DND-41 (cell line): ENCODE measurements around the gene SLC16A10.

Experiments
- ATAC-seq: fragments of 200-7000 bp; cut with Tn5 transposase; 3 replicates; pipeline ENCODE4 v1.9.1; 2021; ENCODE audit warnings: low read depth; ENCODE audit not compliant: insufficient read depth
- DNase-seq: peaks from one replicate; pipeline ENCODE4 v3.0.0-alpha.2; 2020
- H2AFZ ChIP-seq: 2 replicates; pipeline ENCODE4 v1.6.0; 2012; ENCODE audit warnings: low read depth, low read length
- H3K27ac ChIP-seq: 2 replicates; pipeline ENCODE4 v1.5.1; 2012; ENCODE audit warnings: low read length, inconsistent platforms
- H3K27me3 ChIP-seq: fragments of 200-600 bp; sonication (generic); 2 replicates; pipeline ENCODE4 v1.6.0; 2012; ENCODE audit warnings: low read length, mild to moderate bottlenecking, inconsistent platforms; ENCODE audit not compliant: insufficient read depth, poor library complexity
- H3K36me3 ChIP-seq: 2 replicates; pipeline ENCODE4 v1.5.1; 2012; ENCODE audit warnings: low read length, inconsistent platforms; ENCODE audit not compliant: insufficient read depth
- H3K4me1 ChIP-seq: 2 replicates; pipeline ENCODE4 v1.5.1; 2012; ENCODE audit warnings: mild to moderate bottlenecking, low read length; ENCODE audit not compliant: insufficient read depth
- H3K4me2 ChIP-seq: 2 replicates; pipeline ENCODE4 v1.6.0; 2012; ENCODE audit warnings: mild to moderate bottlenecking, moderate library complexity, low read length, inconsistent platforms; ENCODE audit not compliant: insufficient read depth
- H3K4me3 ChIP-seq, 2 experiments: fragments of 200-600 bp in 1 of 2; shearing (Covaris generic) in 1 of 2; 2 replicates each; pipeline ENCODE4 v1.5.1; 2012 to 2016; ENCODE audit warnings: inconsistent platforms in 2 of 2, low read length in 2 of 2, mild to moderate bottlenecking in 2 of 2, low read depth in 1 of 2, moderate library complexity in 1 of 2
- H3K79me2 ChIP-seq: 2 replicates; pipeline ENCODE4 v1.6.0; 2012; ENCODE audit warnings: low read length, inconsistent platforms; ENCODE audit not compliant: insufficient read depth
- H3K9ac ChIP-seq: 2 replicates; pipeline ENCODE4 v1.6.0; 2012; ENCODE audit warnings: low read depth, mild to moderate bottlenecking, inconsistent platforms, low read length, moderate library complexity
- H3K9me3 ChIP-seq: 2 replicates; pipeline ENCODE4 v1.5.1; 2012; ENCODE audit warnings: low read length, moderate library complexity, mild to moderate bottlenecking, inconsistent platforms; ENCODE audit not compliant: insufficient read depth, severe bottlenecking
- H4K20me1 ChIP-seq: 2 replicates; pipeline ENCODE4 v1.6.0; 2012; ENCODE audit warnings: low read length; ENCODE audit not compliant: insufficient read depth
- EZH2 ChIP-seq: IDR thresholded peaks from 3 replicates; pipeline ENCODE4 v1.6.1; 2012; ENCODE audit warnings: borderline replicate concordance, low read depth, mild to moderate bottlenecking, moderate library complexity, low read length, inconsistent platforms; ENCODE audit not compliant: severe bottlenecking
- TF ChIP-seq, protein P1 (sequence below): IDR thresholded peaks from 2 replicates; pipeline ENCODE4 v1.5.1; 2012; ENCODE audit warnings: borderline replicate concordance, low read length, moderate library complexity, mild to moderate bottlenecking; ENCODE audit not compliant: poor library complexity, severe bottlenecking; ENCODE audit errors: extremely low read depth

SLC16A10 gene

GRCh38 chr6:111205502-111205901, 118.2 kb downstream of the SLC16A10 start:
- Histone ChIP-seq H3K9ac (no peak overlapping the region), H3K27me3 (no peaks in the 10 kb centered on the region), H2AFZ (no peak overlapping the region), H3K9me3 (no peaks in the 10 kb centered on the region), H3K27ac (no peak overlapping the region), H3K79me2 (no peaks in the 10 kb centered on the region), H3K36me3 (no peaks in the 10 kb centered on the region), H3K4me2 (no peak overlapping the region), H4K20me1 (no peaks in the 10 kb centered on the region), H3K4me3 (no peak overlapping the region), H3K4me1 (no peaks in the 10 kb centered on the region)
- TF ChIP-seq EZH2: no peak
- ATAC-seq (no peak), DNase-seq (no peak)

GRCh38 chr6:111207141-111207858, 120.0 kb downstream of the SLC16A10 start:
- H3K9ac ChIP-seq: no peak overlapping the region
- H3K79me2 ChIP-seq: no peaks in the 10 kb centered on the region
- no peaks in the 10 kb centered on the region for H3K4me1 ChIP-seq
- no peaks in the 10 kb centered on the region for H3K36me3 ChIP-seq
- no peak overlapping the region for H2AFZ ChIP-seq
- no peak overlapping the region for H3K27ac ChIP-seq
- no peak for TF ChIP-seq EZH2
- TF ChIP-seq, protein P1, sequence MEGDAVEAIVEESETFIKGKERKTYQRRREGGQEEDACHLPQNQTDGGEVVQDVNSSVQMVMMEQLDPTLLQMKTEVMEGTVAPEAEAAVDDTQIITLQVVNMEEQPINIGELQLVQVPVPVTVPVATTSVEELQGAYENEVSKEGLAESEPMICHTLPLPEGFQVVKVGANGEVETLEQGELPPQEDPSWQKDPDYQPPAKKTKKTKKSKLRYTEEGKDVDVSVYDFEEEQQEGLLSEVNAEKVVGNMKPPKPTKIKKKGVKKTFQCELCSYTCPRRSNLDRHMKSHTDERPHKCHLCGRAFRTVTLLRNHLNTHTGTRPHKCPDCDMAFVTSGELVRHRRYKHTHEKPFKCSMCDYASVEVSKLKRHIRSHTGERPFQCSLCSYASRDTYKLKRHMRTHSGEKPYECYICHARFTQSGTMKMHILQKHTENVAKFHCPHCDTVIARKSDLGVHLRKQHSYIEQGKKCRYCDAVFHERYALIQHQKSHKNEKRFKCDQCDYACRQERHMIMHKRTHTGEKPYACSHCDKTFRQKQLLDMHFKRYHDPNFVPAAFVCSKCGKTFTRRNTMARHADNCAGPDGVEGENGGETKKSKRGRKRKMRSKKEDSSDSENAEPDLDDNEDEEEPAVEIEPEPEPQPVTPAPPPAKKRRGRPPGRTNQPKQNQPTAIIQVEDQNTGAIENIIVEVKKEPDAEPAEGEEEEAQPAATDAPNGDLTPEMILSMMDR: no peak
- ATAC-seq: no peak
- no peak for DNase-seq
- H3K9me3 ChIP-seq: no peaks in the 10 kb centered on the region
- H4K20me1 ChIP-seq: no peaks in the 10 kb centered on the region
- no peak overlapping the region for H3K4me2 ChIP-seq
- no peaks in the 10 kb centered on the region for H3K27me3 ChIP-seq
- H3K4me3 ChIP-seq: no peak overlapping the region

DNA sequence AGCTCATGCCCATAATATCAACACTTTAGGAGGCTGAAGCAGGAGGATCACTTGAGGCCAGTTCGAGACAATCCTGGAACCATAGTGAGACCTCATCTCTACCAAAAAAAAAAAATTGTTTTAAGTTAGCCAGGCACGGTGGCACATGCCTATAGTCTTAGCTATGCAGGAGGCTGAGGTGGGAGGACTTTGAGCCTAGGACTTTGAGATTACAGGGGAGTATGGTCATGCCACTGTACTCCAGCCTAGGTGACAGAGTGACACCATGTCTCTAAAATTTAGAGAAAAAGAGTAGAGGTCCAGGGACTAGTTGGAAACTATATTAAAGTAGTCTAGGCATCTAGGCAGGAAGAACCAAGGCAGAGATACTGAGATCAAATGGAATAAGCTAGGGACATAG, 121.6 kb downstream of the SLC16A10 start:
- TF ChIP-seq, protein P1: no peak
- no peak for TF ChIP-seq EZH2
- H3K9ac ChIP-seq: no peak overlapping the region
- no peaks in the 10 kb centered on the region for H3K79me2 ChIP-seq
- H3K27me3 ChIP-seq: no peaks in the 10 kb centered on the region
- no peaks in the 10 kb centered on the region for H3K36me3 ChIP-seq
- no peak for DNase-seq
- no peaks in the 10 kb centered on the region for H3K4me1 ChIP-seq
- no peaks in the 10 kb centered on the region for H3K9me3 ChIP-seq
- no peak for ATAC-seq
- H4K20me1 ChIP-seq: no peaks in the 10 kb centered on the region
- H3K4me2 ChIP-seq: no peak overlapping the region
- no peak overlapping the region for H2AFZ ChIP-seq
- H3K4me3 ChIP-seq: no peak overlapping the region
- no peak overlapping the region for H3K27ac ChIP-seq

DNA sequence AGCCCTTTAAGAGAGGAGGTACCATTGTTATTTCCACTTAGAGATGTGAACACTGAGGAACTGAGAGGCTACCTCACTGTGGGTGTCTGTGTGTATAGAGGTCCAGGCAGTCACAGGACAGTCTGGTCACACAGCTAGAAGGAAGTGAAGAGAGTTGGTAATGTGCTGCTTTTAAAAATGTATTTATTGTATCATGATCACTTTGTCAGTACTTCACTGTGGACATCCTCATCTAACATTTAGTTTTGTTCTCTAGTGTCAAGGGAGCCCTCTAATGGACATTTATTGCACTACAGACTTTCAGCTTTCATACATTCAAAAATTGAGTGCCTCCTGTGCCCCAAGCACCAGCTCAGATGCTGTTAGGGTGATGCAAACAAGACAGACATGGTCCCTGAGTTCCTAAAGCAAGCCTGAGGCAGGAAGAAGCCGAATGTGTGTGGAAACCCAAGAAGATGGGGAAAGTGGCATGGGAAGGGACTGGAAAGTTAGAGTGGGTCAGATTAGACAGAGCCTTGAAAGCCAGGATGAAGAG, 123.0 kb downstream of the SLC16A10 start:
- H3K4me3 ChIP-seq: no peak overlapping the region
- H3K27me3 ChIP-seq: no peaks in the 10 kb centered on the region
- peak; percentile 91 for ATAC-seq
- H3K36me3 ChIP-seq: no peaks in the 10 kb centered on the region
- no peaks in the 10 kb centered on the region for H4K20me1 ChIP-seq
- H3K4me2 ChIP-seq: no peak overlapping the region
- TF ChIP-seq, protein P1: peak; percentile 91
- no peak for TF ChIP-seq EZH2
- no peaks in the 10 kb centered on the region for H3K9me3 ChIP-seq
- H3K27ac ChIP-seq: no peak overlapping the region
- DNase-seq: peak; percentile 28
- no peaks in the 10 kb centered on the region for H3K79me2 ChIP-seq
- no peak overlapping the region for H3K9ac ChIP-seq
- no peaks in the 10 kb centered on the region for H3K4me1 ChIP-seq
- H2AFZ ChIP-seq: no peak overlapping the region
